Activated T-cell treated with anti-CD3 and anti-CD28 coated beads for 48 hours (primary cell): ENCODE data around the gene TXNRD3.
"Not testable (repeated sequence)": the region's sequence is repeated elsewhere in the genome, so short reads cannot be mapped to it uniquely, and the experiment has no call there.

Source experiments
- DNase-seq: peaks from one replicate; pipeline ENCODE4 v3.0.0-alpha.2; 2020; ENCODE audit warnings: low read depth

TXNRD3 gene

GRCh38 chr3:126591515-126591914 lies 63.4 kb downstream of the TXNRD3 start:
- not testable (repeated sequence) for DNase-seq

DNA sequence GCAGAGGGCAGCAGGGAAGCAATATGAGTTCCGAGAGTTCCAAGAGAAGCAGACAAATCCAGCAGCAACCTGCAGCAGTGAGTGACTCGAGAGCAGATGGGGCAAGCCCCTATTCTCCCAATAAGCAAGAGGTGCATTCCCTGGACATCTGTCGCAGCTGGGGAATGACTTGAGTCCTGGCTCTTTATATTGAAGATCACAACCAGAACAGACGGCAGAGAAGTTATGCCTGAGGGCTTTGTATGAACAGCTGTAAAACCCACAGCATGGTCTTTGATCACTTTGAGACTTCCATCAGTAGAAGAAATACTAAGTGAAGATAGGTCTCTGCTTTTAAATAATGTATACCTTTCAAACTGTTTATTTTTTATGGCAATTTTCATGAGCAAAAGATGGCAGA lies 72.6 kb downstream of the TXNRD3 start:
- DNase-seq: no peak

- DNase-seq: no peak
Observed at GRCh38 chr3:126581569-126581968, 73.4 kb downstream of the TXNRD3 start.

DNA sequence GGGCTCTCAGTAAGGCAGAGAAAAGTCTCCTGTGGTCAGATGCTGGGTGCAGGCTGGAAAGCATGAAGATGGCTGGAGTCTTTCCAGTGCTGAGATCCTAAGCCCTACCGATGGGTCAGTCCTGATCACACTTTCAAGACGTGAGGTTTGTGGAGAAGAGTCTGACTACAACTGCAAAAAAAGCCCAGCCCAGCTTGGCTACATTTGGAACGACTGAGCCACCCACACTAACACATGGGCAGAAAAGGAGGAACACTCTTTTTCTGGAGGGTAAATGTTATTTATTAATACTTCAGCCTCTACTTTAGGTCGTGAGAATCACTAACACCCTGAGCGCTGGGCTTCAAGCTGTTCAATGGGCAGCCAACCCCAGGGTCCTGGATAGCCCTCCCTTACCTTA lies 74.2 kb downstream of the TXNRD3 start:
- DNase-seq: no peak

DNA sequence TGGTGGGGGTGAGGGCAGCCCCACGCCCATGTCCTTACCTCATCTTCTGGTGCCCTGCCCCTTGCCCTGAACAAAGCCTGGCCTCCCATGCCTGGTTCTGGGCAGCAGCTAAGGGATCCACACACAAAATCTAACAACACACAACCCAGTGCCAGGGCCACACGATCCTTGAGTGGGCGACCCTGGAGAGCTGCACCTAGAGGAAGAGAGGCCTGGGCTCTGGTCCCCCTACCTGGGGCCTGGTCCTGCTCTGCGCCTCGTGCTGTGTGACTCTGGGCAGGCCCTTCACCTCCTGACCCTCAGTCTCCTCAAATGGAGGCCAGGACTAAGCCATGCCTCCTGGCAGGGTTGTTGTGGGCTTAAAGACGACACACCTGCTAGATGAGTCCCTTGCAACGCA lies 76.2 kb downstream of the TXNRD3 start:
- DNase-seq: no peak

DNA sequence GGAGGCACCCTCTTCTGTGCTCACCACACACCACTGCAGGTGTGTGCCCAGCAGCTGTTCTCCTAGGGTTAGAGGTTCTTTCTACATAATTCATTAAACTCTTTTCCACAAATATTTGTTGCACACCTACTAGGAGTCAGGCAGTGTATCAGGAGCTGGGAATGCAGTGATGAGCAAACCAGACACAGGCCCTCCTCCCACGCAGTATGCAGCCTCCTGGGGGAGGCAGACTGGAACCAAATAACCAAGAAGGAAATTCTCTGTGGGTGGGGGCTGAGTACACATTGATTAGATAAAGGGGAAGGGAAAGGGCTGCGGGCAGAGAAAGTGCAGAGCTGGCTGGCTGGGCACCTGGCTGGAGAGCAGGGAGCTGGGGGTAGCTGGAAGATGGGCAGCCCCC lies 77.7 kb downstream of the TXNRD3 start:
- no peak for DNase-seq

DNA sequence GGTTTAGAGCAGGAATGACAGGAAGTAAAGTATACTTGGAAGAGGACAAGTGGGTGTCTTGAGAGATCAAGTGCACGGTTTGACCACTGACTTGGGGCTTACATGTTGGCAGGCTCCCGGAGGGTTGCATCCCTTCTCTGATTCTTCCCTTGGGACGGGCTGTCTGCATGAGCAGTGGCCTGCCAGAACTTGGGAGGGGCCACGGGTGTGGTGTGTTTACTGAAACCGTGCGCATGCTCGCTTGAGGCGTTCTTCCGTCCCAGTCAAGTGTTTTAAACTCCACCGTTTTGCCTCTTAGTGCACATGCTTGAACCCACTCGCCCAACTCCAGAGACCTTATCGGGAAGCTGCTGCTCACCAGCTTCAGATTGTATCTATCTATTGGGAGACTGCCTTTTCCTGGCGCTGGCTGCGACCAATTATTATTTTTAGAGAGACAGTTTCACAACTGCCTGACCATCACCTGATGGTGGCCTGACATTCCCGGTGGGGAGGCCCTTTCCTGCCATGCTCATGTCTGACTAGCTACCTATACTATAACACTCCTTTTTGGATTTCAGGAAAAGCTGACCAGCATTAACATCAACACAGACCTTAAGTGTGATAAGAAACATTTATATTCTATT lies 81.3 kb downstream of the TXNRD3 start:
- DNase-seq: no peak

GRCh38 chr3:126571078-126571477 lies 83.8 kb downstream of the TXNRD3 start:
- no peak for DNase-seq

GRCh38 chr3:126570103-126570541 lies 84.8 kb downstream of the TXNRD3 start:
- DNase-seq: no peak

- DNase-seq: no peak
Observed at GRCh38 chr3:126569390-126569975, 85.4 kb downstream of the TXNRD3 start.

DNA sequence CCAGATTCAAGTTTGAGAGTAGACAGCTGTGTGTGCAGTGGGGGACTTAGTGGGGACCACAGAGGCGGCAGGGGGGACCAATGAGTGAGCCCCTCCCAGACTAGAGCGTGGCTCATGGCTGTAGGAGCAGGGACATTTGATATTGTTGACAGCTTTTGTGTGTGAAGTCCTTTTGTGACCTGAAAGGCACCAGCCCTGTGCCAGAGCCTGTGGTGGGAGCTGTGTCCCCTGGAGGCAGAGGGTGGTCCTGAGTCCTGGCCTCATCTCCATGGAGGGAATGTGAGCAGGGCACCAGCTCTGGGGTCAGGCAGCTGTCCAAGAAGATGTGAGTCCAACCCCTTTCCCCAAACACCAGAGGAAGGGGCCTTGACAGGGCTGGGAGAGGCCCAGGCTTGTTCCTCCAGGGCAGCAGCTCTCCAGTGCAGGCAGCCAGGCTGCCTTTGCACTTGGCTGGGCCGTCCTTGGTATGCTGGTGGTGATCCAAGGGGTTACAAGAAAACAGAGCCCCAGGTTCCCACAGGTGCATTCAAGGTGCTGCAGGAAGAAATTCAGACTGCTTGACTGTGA lies 86.1 kb downstream of the TXNRD3 start:
- DNase-seq: no peak

- DNase-seq: no peak
Observed at GRCh38 chr3:126567696-126568438, 87.1 kb downstream of the TXNRD3 start.

GRCh38 chr3:126562737-126563276 lies 92.1 kb downstream of the TXNRD3 start:
- DNase-seq: no peak

- DNase-seq: no peak
Observed at GRCh38 chr3:126558336-126559071, 96.4 kb downstream of the TXNRD3 start, which contains the start of gene C3orf22. TSS of gene C3orf22 (minus strand) at chr3:126558932. CDS start at chr3:126553390, 5,542 bp downstream.

DNA sequence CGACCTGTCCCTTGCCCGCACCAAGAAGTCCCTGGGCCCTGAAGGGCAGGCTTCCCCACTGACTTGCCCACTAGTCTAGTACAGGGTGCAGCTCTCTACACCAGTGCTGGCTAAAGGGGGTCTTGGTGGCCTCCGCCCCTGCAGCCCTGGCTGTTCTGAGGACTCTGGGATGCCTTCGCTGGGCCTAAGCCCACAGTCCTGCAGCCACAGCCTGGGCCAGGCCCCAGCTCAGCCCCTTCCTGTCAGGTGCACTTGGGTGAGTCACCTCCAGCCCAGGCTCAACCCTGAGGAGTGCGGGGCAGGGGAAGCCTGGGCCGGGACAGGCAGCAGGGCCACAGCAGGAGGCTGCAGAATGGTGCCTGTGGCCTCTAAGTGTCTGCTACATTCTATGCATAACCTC lies 97.2 kb downstream of the TXNRD3 start:
- no peak for DNase-seq

DNA sequence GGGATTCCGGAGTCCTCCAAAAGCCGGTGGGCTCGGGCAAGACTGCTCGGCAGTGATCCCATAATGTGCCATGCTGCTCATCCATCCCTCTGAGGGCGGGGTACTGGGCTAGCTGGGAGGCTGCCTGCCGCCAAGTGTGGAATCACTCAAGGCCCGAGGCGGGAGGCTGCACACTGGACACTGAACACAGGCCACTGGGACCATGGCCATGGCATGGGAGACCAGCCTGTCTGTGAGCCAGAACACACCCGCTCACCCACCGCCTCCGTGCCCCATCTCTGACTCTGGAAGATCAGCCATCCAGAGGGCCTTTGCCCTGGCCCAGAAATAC lies 97.5 kb downstream of the TXNRD3 start:
- DNase-seq: no peak
